Panc1 (cell line): Measurements from ENCODE around the gene LRRC61.

Source experiments
- POLR2AphosphoS5 ChIP-seq: IDR thresholded peaks from 2 replicates; pipeline ENCODE4 v1.6.1; 2012; ENCODE audit warnings: mild to moderate bottlenecking, low read depth, low read length, moderate library complexity
- REST ChIP-seq, 2 experiments: IDR thresholded peaks; 2 replicates each; pipeline ENCODE4 v1.6.1; 2011 to 2012; ENCODE audit warnings: low read depth in 2 of 2, control low read depth in 1 of 2, low read length in 1 of 2, mild to moderate bottlenecking in 1 of 2, moderate library complexity in 1 of 2; ENCODE audit not compliant: insufficient read depth in 1 of 2
- TCF7L2 ChIP-seq: IDR thresholded peaks from 2 replicates; pipeline ENCODE4 v1.6.1; 2011; ENCODE audit warnings: mild to moderate bottlenecking, low read depth, low read length, inconsistent platforms
- TF ChIP-seq, protein P1 (sequence below): fragments of 450-650 bp; IDR thresholded peaks from 2 replicates; pipeline ENCODE4 v1.5.1; 2017; ENCODE audit warnings: mild to moderate bottlenecking

- TF ChIP-seq, protein P1, sequence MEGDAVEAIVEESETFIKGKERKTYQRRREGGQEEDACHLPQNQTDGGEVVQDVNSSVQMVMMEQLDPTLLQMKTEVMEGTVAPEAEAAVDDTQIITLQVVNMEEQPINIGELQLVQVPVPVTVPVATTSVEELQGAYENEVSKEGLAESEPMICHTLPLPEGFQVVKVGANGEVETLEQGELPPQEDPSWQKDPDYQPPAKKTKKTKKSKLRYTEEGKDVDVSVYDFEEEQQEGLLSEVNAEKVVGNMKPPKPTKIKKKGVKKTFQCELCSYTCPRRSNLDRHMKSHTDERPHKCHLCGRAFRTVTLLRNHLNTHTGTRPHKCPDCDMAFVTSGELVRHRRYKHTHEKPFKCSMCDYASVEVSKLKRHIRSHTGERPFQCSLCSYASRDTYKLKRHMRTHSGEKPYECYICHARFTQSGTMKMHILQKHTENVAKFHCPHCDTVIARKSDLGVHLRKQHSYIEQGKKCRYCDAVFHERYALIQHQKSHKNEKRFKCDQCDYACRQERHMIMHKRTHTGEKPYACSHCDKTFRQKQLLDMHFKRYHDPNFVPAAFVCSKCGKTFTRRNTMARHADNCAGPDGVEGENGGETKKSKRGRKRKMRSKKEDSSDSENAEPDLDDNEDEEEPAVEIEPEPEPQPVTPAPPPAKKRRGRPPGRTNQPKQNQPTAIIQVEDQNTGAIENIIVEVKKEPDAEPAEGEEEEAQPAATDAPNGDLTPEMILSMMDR: no peak
- TF ChIP-seq POLR2AphosphoS5: no peak
- no peak for TF ChIP-seq REST (IDR thresholded peaks at IDR 0.05; ENCODE audit: insufficient read depth in 1 of 2, low read depth in 2 of 2, low read length in 1 of 2)
- no peak for TF ChIP-seq TCF7L2
Observed at GRCh38 chr7:150336746-150337145, 13.6 kb downstream of the LRRC61 start.
